ENCODE data around the gene SGCA. TPM values are rescaled to one million over a fixed set of nuclear protein-coding genes. Genes with fewer than 3 reads are reported as not detected.

The SGCA gene
- total and polyA plus RNA-seq, 10 of the 15 experiments (the other 5 are each of a cell fraction or from before 2014, with no cell fraction given) = 0.13 to 2.2 (median 0.50) TPM; not detected in 2

DNA sequence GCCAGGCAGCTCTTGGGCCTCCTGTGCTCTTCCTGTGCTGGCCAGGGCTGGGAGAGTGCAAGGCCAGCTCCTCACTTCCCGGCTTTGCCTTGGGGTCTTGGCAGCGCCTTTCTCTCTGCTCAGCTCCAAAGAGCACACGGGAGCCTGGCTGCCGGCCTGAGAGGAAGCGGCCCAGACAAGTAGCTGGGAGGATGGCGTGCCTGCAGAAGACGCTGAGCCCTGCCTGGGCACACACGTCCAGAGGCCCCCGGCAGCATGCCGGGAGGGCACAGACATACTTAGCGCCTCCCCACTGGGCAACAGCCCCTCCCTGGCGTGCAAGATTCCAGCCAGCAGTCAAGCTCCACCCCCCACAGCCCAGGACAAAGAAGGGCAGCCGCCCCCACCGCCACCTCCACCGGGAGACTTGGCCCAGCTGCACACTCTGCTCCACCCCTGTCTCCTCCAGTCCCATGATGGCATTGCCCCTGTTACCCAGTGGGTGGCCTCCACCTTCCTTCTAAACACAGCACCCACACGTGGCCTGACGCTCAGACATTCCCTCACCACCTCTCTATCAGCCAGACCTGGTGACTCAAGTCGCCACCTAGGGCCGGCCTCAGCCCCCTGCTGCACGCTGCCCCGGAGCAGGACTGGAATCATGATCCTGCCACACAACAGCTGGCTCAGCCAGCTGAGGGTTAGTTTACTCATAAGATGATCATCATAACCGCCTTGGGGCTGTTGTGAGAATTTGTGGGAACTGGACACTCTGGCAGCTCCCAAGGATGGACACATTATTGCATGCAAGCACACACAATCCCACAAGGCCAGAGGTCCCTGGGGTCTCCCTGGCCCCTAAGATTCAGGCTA lies 12.4 kb downstream of the SGCA start (continued):
- 0 out of 2 replicates have a peak, but pooled peaks have one; percentile 30 for TF ChIP-seq MAX (IDR thresholded peaks at IDR 0.05; ENCODE audit: low read depth, low read length)
- no peak for TF ChIP-seq EED (IDR thresholded peaks at IDR 0.05; ENCODE audit: low read depth)
- no peak for TF ChIP-seq POLR2AphosphoS2 (IDR thresholded peaks at IDR 0.05; ENCODE audit: low read depth, low read length)
- TF ChIP-seq ZNF274 (IDR thresholded peaks at IDR 0.05; ENCODE audit: insufficient read depth, insufficient read length) = no peak
- TF ChIP-seq SIN3A (IDR thresholded peaks at IDR 0.05; ENCODE audit: low read depth, low read length) = no peak
- no peak for TF ChIP-seq MEF2B (IDR thresholded peaks at IDR 0.05; ENCODE audit: partially characterized antibody, poor library complexity, severe bottlenecking)
- no peak for TF ChIP-seq ZBTB4 (CRISPR knock-in tag; IDR thresholded peaks at IDR 0.05)
- no peak for TF ChIP-seq ETV6 (conservative IDR thresholded peaks at IDR 0.05 in 1 of 2, IDR thresholded peaks at IDR 0.05 in 1 of 2; ENCODE audit: borderline replicate concordance in 1 of 2, low read depth in 1 of 2)
- peak; percentile 61; the same call in 1 of the 2 replicates for TF ChIP-seq HDGF (IDR thresholded peaks at IDR 0.05)
- no peak for TF ChIP-seq HSF1 (IDR thresholded peaks at IDR 0.05; ENCODE audit: low read depth, low read length)
- TF ChIP-seq, protein P1, sequence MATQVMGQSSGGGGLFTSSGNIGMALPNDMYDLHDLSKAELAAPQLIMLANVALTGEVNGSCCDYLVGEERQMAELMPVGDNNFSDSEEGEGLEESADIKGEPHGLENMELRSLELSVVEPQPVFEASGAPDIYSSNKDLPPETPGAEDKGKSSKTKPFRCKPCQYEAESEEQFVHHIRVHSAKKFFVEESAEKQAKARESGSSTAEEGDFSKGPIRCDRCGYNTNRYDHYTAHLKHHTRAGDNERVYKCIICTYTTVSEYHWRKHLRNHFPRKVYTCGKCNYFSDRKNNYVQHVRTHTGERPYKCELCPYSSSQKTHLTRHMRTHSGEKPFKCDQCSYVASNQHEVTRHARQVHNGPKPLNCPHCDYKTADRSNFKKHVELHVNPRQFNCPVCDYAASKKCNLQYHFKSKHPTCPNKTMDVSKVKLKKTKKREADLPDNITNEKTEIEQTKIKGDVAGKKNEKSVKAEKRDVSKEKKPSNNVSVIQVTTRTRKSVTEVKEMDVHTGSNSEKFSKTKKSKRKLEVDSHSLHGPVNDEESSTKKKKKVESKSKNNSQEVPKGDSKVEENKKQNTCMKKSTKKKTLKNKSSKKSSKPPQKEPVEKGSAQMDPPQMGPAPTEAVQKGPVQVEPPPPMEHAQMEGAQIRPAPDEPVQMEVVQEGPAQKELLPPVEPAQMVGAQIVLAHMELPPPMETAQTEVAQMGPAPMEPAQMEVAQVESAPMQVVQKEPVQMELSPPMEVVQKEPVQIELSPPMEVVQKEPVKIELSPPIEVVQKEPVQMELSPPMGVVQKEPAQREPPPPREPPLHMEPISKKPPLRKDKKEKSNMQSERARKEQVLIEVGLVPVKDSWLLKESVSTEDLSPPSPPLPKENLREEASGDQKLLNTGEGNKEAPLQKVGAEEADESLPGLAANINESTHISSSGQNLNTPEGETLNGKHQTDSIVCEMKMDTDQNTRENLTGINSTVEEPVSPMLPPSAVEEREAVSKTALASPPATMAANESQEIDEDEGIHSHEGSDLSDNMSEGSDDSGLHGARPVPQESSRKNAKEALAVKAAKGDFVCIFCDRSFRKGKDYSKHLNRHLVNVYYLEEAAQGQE (IDR thresholded peaks at IDR 0.05; ENCODE audit: low read depth, low read length) = no peak
- TF ChIP-seq FOXM1 (IDR thresholded peaks at IDR 0.05; ENCODE audit: low read depth, low read length) = no peak
- no peak for TF ChIP-seq NFYA (IDR thresholded peaks at IDR 0.05; ENCODE audit: borderline replicate concordance, low read depth, low read length)
- no peak for TF ChIP-seq ESRRA (IDR thresholded peaks at IDR 0.05; ENCODE audit: low read length)
- no peak for TF ChIP-seq CBFB (IDR thresholded peaks at IDR 0.05; ENCODE audit: low read depth)
- TF ChIP-seq WRNIP1 (IDR thresholded peaks at IDR 0.05; ENCODE audit: borderline replicate concordance, low read depth, low read length) = no peak

Measured in GM12878 (cell line).